ENCODE results near the gene SLC6A17.

The SLC6A17 gene

GRCh38 chr1:110206261-110206920 lies 56.1 kb downstream of the SLC6A17 start:
- H3K36me3 ChIP-seq (replicated peaks), result no peaks in the 10 kb centered on the region
- no peak overlapping the region for H3K27ac ChIP-seq
- in situ Hi-C loops (cut with HindIII; ENCODE audit: low pct_ligation_motif_present, low sequenced_read_pairs), result loop anchor here (25.0 kb wide), 1 partner anchor 106 kb away; no protein-coding TSS in a partner anchor
- H3K4me3 ChIP-seq (ENCODE audit: low read depth, low read length), result no peak overlapping the region
- DNase-seq, result no peak
- H3K27me3 ChIP-seq (replicated peaks), result peaks cover 14% of the 10 kb centered on the region
- no peak for TF ChIP-seq CTCF (IDR thresholded peaks at IDR 0.05; ENCODE audit: low read depth, low read length, missing control alignments)

- DNase-seq, result peak; percentile 30
- peaks cover 28% of the 10 kb centered on the region for H3K27me3 ChIP-seq (replicated peaks)
These were observed 57.5 kb downstream of the SLC6A17 start for GRCh38 chr1:110207831-110208230.

GRCh38 chr1:110208916-110209645 lies 58.8 kb downstream of the SLC6A17 start:
- TF ChIP-seq CTCF (IDR thresholded peaks at IDR 0.05; ENCODE audit: low read depth, low read length, missing control alignments), result no peak
- no peaks in the 10 kb centered on the region for H3K36me3 ChIP-seq (replicated peaks)
- no peak overlapping the region for H3K27ac ChIP-seq
- no peak overlapping the region for H3K4me3 ChIP-seq (ENCODE audit: low read depth, low read length)
- H3K27me3 ChIP-seq (replicated peaks), result peaks cover 33% of the 10 kb centered on the region
- in situ Hi-C loops (cut with HindIII; ENCODE audit: low pct_ligation_motif_present, low sequenced_read_pairs), result loop anchor here (25.0 kb wide), 1 partner anchor 103 kb away; no protein-coding TSS in a partner anchor
- no peak for DNase-seq

More at GRCh38 chr1:110207831-110208230, 57.5 kb downstream of the SLC6A17 start:
- TF ChIP-seq CTCF (IDR thresholded peaks at IDR 0.05; ENCODE audit: low read depth, low read length, missing control alignments), result peak; percentile 96
- Histone ChIP-seq H3K27ac (no peak overlapping the region), H3K36me3 (replicated peaks) (no peaks in the 10 kb centered on the region), H3K4me3 (ENCODE audit: low read depth, low read length) (no peak overlapping the region)
- in situ Hi-C loops (cut with HindIII; ENCODE audit: low pct_ligation_motif_present, low sequenced_read_pairs), result loop anchor here (25.0 kb wide), 1 partner anchor 104 kb away; no protein-coding TSS in a partner anchor

- Histone ChIP-seq H3K27ac (no peak within 1 kb of the TSS), H3K27me3 (replicated peaks) (peaks cover 33% of the 10 kb centered on the region)
These were observed 59.7 kb downstream of the SLC6A17 start, which contains the start of gene KCNC4 for GRCh38 chr1:110209715-110210603. TSS of gene KCNC4 (plus strand) at chr1:110210314. CDS start at chr1:110211500, 1,186 bp downstream.

More at GRCh38 chr1:110209715-110210603, 59.7 kb downstream of the SLC6A17 start, which contains the start of gene KCNC4:
- H3K36me3 ChIP-seq (replicated peaks), result no peaks in the 10 kb centered on the region
- no peak for TF ChIP-seq CTCF (IDR thresholded peaks at IDR 0.05; ENCODE audit: low read depth, low read length, missing control alignments)
- H3K4me3 ChIP-seq (ENCODE audit: low read depth, low read length), result peak within 1 kb of the TSS; percentile 52
- peak; percentile 25 for DNase-seq
- in situ Hi-C loops (cut with HindIII; ENCODE audit: low pct_ligation_motif_present, low sequenced_read_pairs), result loop anchor here (25.0 kb wide), 1 partner anchor 102 kb away; no protein-coding TSS in a partner anchor
